Measurements from ENCODE around the gene SLC2A9.
"Not testable (repeated sequence)": the region's sequence is repeated elsewhere in the genome, so short reads cannot be mapped to it uniquely, and the experiment has no call there.

The SLC2A9 gene

GRCh38 chr4:9820343-9820742 is 201.0 kb downstream of the SLC2A9 start:
- DNase-seq (ENCODE audit: low spot score) = no peak

- DNase-seq (ENCODE audit: low spot score) = no peak
Observed at GRCh38 chr4:9816285-9816684, 205.0 kb downstream of the SLC2A9 start.

- peak; percentile 43 for DNase-seq (ENCODE audit: low spot score)
Observed at GRCh38 chr4:9812501-9813340, 208.6 kb downstream of the SLC2A9 start.

GRCh38 chr4:9811806-9812205 is 209.5 kb downstream of the SLC2A9 start:
- no peak for DNase-seq (ENCODE audit: low spot score)

- no peak for DNase-seq (ENCODE audit: low spot score)
Observed at GRCh38 chr4:9808077-9808476, 213.2 kb downstream of the SLC2A9 start.

- DNase-seq (ENCODE audit: low spot score) = peak; percentile 22
Observed at GRCh38 chr4:9804918-9805317, 216.4 kb downstream of the SLC2A9 start.

GRCh38 chr4:9800848-9801247 is 220.4 kb downstream of the SLC2A9 start:
- no peak for DNase-seq (ENCODE audit: low spot score)

GRCh38 chr4:9796641-9797040 is 224.7 kb downstream of the SLC2A9 start:
- not testable (repeated sequence) for DNase-seq (ENCODE audit: low spot score)

GRCh38 chr4:9792381-9792780 is 228.9 kb downstream of the SLC2A9 start:
- DNase-seq (ENCODE audit: low spot score) = no peak

GRCh38 chr4:9785891-9786290 is 235.4 kb downstream of the SLC2A9 start:
- DNase-seq (ENCODE audit: low spot score) = not testable (repeated sequence)

GRCh38 chr4:9782136-9782436 is 239.2 kb downstream of the SLC2A9 start:
- DNase-seq (ENCODE audit: low spot score) = no peak

- DNase-seq (ENCODE audit: low spot score) = no peak
Observed at GRCh38 chr4:9781343-9782135, 239.8 kb downstream of the SLC2A9 start, which contains the start of gene DRD5. Gene DRD5, plus strand, starts transcription at chr4:9781634. Its CDS starts 396 bp downstream, at chr4:9782030.

Data from GM03348 (cell line).